GM12801 (cell line): ENCODE measurements around the gene CCDC112.

Experiments
- TF ChIP-seq, protein P1 (sequence below): IDR thresholded peaks from one replicate; pipeline ENCODE4 v1.5.1; 2011; ENCODE audit warnings: control low read depth; ENCODE audit not compliant: insufficient read length; ENCODE audit errors: extremely low read depth

The CCDC112 gene

DNA sequence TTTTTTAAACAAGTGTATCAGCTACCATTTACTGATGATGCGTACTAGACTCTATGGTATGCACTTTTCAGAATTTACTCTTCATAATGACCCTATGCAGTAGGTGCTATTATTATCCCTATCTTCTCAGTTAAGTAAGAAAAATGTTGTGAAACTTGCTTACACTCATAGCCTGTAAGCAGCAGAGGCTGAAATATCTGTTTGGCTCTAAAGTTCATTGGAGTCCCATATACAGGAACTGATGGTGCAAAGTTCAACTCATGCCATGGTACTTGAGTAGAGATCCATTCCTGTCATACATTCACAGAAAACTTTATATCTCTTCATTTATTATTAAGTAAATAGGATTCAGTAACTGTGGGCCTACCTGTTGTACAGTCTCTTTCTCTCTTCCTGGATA, 41.4 kb upstream of the CCDC112 start:
- TF ChIP-seq, protein P1, sequence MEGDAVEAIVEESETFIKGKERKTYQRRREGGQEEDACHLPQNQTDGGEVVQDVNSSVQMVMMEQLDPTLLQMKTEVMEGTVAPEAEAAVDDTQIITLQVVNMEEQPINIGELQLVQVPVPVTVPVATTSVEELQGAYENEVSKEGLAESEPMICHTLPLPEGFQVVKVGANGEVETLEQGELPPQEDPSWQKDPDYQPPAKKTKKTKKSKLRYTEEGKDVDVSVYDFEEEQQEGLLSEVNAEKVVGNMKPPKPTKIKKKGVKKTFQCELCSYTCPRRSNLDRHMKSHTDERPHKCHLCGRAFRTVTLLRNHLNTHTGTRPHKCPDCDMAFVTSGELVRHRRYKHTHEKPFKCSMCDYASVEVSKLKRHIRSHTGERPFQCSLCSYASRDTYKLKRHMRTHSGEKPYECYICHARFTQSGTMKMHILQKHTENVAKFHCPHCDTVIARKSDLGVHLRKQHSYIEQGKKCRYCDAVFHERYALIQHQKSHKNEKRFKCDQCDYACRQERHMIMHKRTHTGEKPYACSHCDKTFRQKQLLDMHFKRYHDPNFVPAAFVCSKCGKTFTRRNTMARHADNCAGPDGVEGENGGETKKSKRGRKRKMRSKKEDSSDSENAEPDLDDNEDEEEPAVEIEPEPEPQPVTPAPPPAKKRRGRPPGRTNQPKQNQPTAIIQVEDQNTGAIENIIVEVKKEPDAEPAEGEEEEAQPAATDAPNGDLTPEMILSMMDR: no peak

DNA sequence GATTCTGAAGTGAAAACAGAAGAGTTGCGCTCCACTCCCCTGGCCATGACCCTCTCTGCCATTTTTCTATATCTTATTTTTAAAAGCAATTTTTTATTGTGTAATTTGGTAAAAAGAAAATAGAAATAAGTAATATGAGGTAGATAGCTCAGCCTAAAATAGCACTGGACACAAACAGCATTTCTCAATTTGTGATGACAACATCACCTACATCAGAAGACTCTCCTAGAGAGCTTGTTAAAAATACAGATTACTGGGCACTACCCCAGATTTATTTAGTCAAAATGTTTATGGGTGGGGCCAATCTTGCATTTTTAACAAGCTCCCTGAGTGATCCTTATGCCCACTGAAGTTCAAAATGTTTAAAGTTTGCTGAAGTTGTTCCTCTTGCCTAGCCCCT, 40.5 kb upstream of the CCDC112 start:
- TF ChIP-seq, protein P1: no peak

DNA sequence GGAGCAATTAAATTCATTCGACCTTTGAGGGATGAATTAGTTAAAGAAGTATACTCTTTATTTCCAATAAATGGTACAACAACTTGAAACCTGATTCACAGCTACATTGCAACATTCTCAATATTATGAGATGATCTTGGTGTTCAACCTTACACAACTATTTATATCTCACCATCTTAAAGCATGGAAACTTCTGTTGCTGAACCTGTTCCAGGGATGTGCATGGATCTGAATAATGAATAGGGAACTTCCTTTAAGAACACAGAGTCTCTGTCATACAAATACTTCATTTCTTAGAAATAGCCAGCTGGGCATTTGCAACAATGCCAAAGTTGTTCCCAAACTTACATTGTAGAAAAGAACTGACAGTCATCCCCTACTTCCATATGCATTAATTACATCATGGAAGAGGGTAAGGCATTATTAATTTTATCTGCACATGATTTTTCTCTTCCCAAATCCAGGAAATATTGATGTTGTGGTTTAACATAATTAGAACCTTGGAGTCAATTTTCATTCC, 39.8 kb upstream of the CCDC112 start:
- TF ChIP-seq, protein P1: no peak

DNA sequence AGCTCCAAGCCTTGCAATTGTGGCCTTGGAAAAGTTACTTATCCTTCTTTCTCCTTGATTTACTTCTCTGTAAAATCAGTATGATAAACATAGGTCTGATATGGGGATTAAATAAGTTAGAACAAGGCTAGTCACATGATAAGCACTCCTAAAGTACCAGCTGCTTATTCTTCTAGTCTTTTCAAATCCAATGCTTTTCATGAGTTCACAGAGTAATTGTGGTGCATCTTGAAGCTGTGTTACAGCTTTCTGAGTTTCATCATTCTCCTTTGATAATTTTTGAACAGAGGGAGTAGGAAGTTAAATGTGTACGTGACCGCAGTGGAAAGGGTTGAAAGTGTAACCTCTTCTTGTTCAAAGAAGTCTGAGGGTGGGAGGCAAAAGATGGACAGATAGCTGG, 38.8 kb upstream of the CCDC112 start:
- TF ChIP-seq, protein P1: no peak

DNA sequence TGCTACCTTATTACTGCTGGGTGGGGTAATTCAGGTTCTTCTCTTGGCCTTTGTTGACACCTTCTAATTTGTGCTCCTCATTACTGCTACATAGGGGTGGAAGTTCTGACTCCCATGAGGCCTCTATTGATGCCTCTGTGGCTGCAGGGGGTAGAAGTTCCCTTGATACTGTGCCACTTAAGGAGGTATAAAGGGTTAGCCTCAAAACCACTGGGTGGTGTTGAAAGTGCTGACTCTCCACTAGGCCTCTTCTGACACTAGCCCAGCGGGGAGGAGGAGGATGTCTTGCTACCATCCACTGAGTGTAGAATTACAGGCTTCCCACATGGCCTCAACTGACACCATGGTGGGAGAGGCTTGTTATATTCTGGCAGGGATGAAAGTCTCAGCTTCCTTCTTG, 36.7 kb upstream of the CCDC112 start:
- TF ChIP-seq, protein P1: no peak

DNA sequence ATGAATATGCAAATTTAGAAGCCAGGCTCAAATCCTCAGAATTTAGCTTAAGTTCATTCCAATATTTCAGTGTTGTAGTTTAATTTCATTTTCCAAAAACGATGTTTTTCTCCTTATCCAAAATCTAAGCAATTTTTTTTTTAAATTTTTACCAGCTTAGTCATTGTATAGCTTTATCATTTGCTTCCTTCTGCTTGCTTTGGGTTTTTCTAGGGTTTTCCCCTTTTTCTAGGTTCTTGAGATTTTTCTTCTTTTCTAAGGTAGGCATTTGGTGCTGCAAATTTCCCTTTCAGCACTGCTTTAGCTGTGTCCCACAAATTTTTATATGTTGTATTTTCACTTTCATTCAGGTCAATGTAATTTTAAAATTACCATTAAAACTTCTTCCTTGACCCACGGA, 34.4 kb upstream of the CCDC112 start:
- TF ChIP-seq, protein P1: no peak

DNA sequence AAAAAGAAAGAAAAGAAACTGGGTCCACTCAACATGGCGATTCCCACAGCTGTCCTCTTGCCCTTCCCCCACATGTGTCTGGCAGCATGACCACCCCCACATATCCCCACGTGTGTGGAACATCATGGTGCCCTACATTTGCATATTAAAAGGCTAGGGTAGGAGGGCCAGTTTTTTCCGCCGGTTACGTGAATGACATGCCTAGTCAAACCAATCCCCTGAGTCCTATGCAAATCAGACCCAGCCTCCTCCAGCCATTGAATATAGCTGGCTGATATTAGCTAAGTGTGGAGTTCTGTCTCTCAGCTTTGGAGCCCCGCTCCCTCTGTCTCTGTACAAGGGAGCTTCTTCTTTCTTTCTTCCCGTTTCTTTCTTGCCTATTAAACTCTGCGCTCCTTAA, 33.0 kb upstream of the CCDC112 start:
- TF ChIP-seq, protein P1: no peak
